Glutamatergic neuron (in vitro differentiated cells): ENCODE measurements around the gene KRT35. TPM values are rescaled to one million over a fixed set of nuclear protein-coding genes. Genes with fewer than 3 reads are reported as not detected.

Experiments used
- DNase-seq: peaks from one replicate; pipeline ENCODE4 v3.0.0; 2022
- H3K27ac Mint-ChIP-seq: one replicate; pipeline ENCODE4 v1.8.0; 2020; ENCODE audit warnings: mild to moderate bottlenecking, mixed read lengths, inconsistent platforms; ENCODE audit not compliant: unreplicated experiment
- H3K27me3 Mint-ChIP-seq: one replicate; pipeline ENCODE4 v1.8.0; 2020; ENCODE audit warnings: mild to moderate bottlenecking, moderate library complexity, mixed read lengths, inconsistent platforms; ENCODE audit not compliant: unreplicated experiment
- H3K36me3 Mint-ChIP-seq: one replicate; pipeline ENCODE4 v1.8.0; 2020; ENCODE audit warnings: mild to moderate bottlenecking, mixed read lengths, inconsistent platforms; ENCODE audit not compliant: unreplicated experiment
- H3K4me1 Mint-ChIP-seq: one replicate; pipeline ENCODE4 v1.8.0; 2020; ENCODE audit warnings: mild to moderate bottlenecking, low read depth, mixed read lengths, inconsistent platforms; ENCODE audit not compliant: unreplicated experiment
- H3K4me3 Mint-ChIP-seq: one replicate; pipeline ENCODE4 v1.8.0; 2020; ENCODE audit warnings: mild to moderate bottlenecking, mixed read lengths, inconsistent platforms; ENCODE audit not compliant: unreplicated experiment
- H3K9me3 Mint-ChIP-seq: one replicate; pipeline ENCODE4 v1.8.0; 2020; ENCODE audit warnings: mild to moderate bottlenecking, moderate library complexity, mixed read lengths, inconsistent platforms; ENCODE audit not compliant: unreplicated experiment
- total RNA-seq: library from RNA; stranded (reverse); fragmentation: NEBNext Ultra II Directional; extraction: Animal tissue kit (Norgen Biotek cat#: 25700); gene quantifications from one replicate; pipeline ENCODE4 v1.2.1, GENCODE V29; 2021; ENCODE audit not compliant: unreplicated experiment
- TF ChIP-seq, protein P1 (sequence below): fragments of 200-600 bp; sonication (generic); IDR thresholded peaks from one replicate; pipeline ENCODE4 v1.5.0; 2021; ENCODE audit not compliant: partially characterized antibody, unreplicated experiment

KRT35 gene
- total RNA-seq, 1 donor from 2014 or later = not detected

DNA sequence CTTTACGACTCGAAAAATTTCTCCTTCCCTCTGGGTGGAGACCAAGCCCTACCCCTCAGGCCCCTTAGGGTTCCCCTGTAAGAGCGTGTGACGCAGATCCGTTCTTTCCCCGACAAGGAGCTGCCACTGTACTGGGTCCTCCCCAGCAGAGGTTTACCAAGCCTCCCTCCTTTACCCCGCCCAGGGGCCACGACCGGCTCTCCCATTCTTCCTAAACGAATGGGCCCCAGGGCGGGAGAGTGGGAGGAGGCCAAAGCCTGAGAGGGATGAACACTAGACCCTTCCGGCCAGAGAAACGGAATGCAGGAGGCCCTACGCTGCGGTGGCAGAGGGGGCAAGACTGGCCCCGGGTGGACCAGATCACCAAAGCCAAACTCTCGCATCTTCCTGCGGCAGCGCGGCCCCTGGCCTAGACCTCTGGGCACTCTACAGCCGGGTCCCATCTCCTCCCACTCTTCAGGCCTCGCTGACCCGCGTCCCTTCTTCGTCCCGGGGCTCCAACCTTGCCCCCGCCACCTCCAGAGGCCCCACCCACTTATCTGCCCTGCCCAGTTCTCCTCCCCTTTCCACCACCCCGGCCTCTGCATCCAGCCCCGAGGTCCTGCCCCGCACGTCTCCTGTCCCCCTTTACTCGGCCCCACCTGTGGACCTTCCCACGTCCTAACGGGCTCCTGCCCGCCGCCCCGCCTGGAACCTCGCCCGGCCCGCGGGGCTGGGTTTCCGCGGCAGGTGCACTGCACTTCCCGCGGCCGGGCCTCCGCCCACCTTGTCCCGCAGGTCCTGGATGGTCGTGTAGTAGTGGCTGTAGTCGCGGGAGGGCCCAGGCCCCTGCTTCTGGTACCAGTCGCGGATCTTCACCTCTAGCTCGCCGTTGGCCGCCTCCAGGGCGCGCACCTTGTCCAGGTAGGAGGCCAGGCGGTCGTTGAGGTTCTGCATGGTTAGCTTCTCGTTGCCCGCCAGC lies 46.4 kb upstream of the KRT35 start:
- Mint-ChIP-seq H3K9me3 (peaks cover 4% of the 10 kb centered on the region), H3K4me1 (no peaks in the 10 kb centered on the region), H3K4me3 (no peak overlapping the region), H3K36me3 (no peaks in the 10 kb centered on the region), H3K27me3 (peaks cover 13% of the 10 kb centered on the region), H3K27ac (no peak overlapping the region)
- no peak for DNase-seq
- TF ChIP-seq, protein P1, sequence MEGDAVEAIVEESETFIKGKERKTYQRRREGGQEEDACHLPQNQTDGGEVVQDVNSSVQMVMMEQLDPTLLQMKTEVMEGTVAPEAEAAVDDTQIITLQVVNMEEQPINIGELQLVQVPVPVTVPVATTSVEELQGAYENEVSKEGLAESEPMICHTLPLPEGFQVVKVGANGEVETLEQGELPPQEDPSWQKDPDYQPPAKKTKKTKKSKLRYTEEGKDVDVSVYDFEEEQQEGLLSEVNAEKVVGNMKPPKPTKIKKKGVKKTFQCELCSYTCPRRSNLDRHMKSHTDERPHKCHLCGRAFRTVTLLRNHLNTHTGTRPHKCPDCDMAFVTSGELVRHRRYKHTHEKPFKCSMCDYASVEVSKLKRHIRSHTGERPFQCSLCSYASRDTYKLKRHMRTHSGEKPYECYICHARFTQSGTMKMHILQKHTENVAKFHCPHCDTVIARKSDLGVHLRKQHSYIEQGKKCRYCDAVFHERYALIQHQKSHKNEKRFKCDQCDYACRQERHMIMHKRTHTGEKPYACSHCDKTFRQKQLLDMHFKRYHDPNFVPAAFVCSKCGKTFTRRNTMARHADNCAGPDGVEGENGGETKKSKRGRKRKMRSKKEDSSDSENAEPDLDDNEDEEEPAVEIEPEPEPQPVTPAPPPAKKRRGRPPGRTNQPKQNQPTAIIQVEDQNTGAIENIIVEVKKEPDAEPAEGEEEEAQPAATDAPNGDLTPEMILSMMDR = no peak

DNA sequence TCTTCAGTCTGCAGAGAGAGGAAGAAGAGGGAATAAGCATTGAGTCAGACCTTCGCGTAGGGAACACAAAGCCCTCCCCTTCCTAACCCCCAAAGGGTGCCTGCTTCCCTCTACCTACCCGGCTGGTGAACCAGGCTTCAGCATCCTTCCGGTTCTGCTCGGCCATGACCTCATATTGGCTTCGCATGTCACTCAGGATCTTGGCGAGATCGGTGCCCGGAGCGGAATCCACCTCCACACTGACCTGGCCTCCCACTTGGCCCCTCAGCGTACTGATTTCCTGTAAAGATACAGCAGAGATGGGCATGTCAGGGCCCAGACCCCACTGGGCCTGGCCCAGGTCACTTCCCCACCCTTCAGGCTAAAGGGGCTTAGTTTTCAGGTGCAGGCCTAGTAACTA lies 43.3 kb upstream of the KRT35 start:
- peaks cover 4% of the 10 kb centered on the region for H3K9me3 Mint-ChIP-seq
- no peak for DNase-seq
- H3K27ac Mint-ChIP-seq = no peak overlapping the region
- H3K27me3 Mint-ChIP-seq = peaks cover 12% of the 10 kb centered on the region
- no peak overlapping the region for H3K4me3 Mint-ChIP-seq
- no peaks in the 10 kb centered on the region for H3K36me3 Mint-ChIP-seq
- TF ChIP-seq, protein P1 = no peak
- H3K4me1 Mint-ChIP-seq = no peaks in the 10 kb centered on the region

DNA sequence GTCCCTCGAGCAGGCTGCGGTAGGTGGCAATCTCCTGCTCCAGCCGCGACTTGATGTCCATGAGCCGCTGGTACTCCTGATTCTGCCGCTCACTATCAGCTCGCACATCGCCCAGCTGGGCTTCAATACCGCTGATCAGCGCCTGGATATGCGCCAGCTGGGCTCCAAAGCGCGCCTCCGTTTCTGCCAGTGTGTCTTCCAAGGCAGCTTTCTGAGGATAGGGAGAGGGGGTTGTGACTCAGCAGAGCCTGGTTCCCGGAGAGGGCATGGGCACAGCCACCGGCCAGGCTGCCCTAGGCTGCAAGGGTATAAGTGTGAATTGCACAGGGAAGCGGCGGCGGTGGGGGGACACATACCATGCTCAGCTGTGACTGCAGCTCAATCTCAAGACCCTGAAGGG lies 42.8 kb upstream of the KRT35 start:
- Mint-ChIP-seq H3K27me3 (peaks cover 7% of the 10 kb centered on the region), H3K9me3 (peaks cover 4% of the 10 kb centered on the region), H3K4me3 (no peak overlapping the region), H3K36me3 (no peaks in the 10 kb centered on the region), H3K27ac (no peak overlapping the region), H3K4me1 (no peaks in the 10 kb centered on the region)
- DNase-seq = no peak
- TF ChIP-seq, protein P1 = no peak

GRCh38 chr17:41523225-41523593 lies 42.3 kb upstream of the KRT35 start:
- no peaks in the 10 kb centered on the region for H3K4me1 Mint-ChIP-seq
- H3K27me3 Mint-ChIP-seq = peaks cover 5% of the 10 kb centered on the region
- TF ChIP-seq, protein P1 = no peak
- H3K27ac Mint-ChIP-seq = no peak overlapping the region
- no peak overlapping the region for H3K4me3 Mint-ChIP-seq
- H3K9me3 Mint-ChIP-seq = peaks cover 3% of the 10 kb centered on the region
- H3K36me3 Mint-ChIP-seq = no peaks in the 10 kb centered on the region
- DNase-seq = no peak
